GM18517 (cell line): ENCODE data around the gene RPS3A.
A peak's percentile ranks its signal among the peaks of the same experiment; 100 is the strongest.
"Not testable (repeated sequence)": the region's sequence is repeated elsewhere in the genome, so short reads cannot be mapped to it uniquely, and the experiment has no call there.

Experiments used
- ATAC-seq: cut with Tn5 transposase; IDR thresholded peaks from one replicate; pipeline ENCODE4 v1.9.1; 2021; ENCODE audit warnings: mild to moderate bottlenecking, moderate library complexity; ENCODE audit not compliant: unreplicated experiment

Gene RPS3A

DNA sequence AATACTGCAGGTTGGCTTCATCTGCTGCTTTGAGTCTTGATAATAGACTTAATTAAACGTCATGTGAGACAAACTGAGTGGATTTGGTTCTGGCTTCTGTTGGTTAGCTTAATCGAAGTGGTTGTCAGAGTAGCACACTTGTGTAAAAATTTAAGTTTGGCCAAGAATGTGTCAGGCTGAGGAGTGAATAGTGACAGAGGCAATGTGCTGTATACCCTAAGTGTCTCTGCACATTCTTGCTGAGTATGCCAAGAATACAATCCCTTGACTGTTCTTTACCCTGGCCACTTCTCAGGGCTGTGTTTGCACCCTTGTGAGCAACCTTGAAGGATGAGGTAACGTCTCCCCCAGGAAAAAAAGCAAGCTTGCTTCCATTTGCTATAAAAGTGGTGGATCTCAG lies 14.9 kb downstream of the RPS3A start:
- ATAC-seq, result no peak

DNA sequence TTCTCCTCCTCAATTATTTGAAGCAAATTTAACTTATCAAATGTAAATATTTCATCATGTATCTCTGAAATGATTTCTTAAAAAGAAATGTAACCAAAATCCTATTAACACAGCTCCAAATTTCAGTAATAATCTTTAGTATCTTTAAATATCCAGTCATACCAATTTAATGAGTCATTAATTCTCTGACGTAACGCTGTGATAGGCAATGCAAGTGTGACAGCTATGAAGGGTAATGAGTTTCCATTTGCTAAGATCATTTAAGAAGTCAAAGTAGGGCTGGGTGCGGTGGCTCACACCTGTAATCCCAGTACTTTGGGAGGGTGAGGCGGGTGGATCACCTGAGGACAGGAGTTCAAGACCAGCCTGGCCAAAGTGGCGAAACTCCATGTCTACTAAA lies 15.6 kb downstream of the RPS3A start:
- ATAC-seq, result no peak

DNA sequence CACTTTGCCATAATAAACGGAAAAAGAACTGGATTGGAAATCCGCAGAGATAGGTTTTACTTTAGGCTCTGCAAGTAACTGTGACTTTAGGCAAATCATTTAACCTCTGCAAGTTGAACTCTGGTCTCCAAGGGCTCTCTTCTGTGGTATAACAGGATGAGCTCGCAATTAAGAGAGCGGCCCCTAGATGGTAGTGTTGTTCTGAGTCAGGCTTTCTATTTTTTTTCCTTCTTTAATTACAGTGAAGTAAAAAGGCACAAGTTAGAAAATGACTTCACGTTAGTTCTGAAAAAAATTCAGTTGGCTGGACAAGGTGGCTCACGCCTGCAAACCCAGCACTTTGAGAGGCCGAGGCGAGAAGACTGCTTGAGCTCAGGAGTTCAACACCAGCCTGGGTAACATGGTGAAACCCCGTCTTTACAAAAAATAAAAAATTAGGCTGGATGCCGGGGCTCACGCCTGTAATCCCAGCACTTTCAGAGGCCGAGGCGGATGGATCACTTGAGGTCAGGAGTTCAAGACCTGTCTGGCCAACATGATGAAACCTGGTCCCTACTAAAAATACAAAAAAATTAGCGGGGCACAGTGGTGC lies 18.0 kb downstream of the RPS3A start:
- ATAC-seq, result peak; percentile 77

DNA sequence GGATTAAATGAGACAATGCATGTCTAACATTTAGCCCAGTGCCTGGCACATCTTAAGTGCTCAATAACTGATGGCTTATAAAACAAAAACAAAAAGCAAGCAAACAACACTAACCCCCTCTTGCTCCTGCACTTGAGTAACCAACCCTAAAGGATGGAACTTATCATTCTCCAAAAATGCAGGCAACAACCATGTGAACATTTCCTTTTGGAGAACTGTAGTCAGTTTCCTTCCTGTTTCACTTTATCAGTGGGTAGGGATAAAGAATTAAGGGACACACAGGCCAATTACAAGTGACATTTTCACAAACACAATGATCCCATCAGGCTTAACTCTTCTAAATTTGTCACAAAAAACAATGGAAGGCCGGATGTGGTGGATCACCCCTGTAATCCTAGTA lies 30.4 kb downstream of the RPS3A start:
- ATAC-seq, result no peak

DNA sequence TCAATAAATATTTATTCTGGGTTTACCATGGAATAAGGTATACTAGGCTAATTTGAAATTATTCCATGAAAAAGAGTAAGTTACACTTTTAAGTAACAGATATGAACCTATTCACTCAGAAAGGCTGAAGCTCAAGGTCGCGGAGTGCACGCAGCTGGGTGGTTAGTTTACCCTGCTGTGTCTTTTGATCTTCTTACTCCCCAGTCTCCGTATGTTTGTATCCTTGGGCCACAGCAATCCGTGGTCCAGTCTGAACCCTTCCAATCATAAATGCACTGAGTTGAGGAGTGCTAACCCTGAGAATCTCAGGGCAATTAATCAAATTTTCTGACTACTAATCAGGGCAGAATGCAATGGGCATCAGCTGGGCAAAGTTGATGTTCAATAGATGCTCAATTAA lies 33.9 kb downstream of the RPS3A start:
- no peak for ATAC-seq

DNA sequence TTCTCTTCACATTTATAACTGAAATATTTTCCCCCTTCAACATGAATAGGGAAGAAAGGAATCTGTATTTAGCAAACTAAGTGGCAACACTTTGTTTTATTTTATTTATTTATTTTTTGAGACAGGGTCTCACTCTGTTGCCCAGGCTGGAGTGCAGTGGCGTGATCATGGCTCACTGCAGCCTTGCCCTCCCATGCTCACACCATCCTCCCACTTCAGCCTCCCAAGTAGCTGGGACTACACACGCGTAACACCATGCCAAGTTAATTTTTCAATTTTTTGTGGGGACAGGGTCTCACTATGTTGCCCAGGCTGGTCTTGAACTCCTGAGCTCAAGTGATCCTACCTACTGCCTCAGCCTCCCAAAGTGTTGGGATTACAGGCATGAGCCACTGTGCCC lies 36.6 kb downstream of the RPS3A start:
- not testable (repeated sequence) for ATAC-seq

DNA sequence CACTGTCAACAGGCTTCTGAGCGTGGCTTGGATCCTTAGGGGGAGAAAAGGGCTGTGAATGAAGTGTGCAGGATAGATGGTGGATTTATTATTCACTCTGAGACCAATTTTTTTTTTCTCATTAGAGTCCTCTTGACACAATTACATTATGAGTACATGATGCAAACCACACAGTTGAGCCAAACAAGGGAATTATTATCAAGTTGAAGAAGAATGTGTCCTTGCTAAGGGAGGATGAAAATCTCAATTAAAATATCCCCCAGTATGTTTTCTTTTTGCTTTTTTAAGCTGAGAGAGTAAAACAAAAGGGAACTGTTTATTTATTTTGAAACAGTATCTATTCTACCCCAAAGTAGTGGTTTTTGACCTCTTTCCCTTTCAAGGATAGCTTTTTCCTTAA lies 40.4 kb downstream of the RPS3A start:
- no peak for ATAC-seq

DNA sequence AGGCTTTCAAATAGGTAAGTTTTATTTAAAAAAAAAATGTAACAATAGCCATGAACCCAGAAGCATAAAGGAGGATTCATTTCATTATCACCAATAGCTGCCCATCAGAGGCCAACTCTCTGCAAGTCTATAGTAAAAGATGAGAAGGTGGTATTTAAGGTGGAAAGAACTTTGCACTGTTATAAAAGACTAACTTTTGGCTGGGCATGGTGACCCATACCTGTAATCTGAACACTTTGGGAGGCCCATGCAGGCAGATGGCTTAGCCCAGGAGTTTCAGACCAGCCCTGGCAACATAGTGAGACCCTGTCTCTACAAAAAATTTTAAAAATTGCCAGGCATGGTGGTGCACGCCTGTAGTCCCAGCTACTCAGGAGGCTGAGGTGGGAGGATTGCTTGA lies 43.3 kb downstream of the RPS3A start:
- ATAC-seq, result no peak

DNA sequence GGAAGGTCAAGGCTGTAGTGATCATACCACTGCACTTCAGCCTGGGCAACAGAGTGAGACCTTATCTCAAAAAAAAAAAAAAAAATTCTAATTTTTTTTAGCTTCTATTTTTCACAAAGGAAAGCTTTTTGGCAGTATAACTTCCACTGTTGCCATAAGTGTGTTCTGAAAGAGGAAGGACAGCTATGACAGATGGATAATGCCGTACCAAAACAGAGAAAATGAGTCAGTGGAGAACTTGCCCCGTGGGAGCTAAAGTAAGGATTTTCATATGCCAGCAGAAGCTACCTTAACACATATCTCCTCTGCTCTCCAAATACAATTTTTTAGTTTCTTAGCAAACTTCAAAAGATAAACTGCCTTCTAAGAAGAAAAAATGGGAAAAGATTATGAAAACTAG lies 43.7 kb downstream of the RPS3A start:
- ATAC-seq, result no peak

DNA sequence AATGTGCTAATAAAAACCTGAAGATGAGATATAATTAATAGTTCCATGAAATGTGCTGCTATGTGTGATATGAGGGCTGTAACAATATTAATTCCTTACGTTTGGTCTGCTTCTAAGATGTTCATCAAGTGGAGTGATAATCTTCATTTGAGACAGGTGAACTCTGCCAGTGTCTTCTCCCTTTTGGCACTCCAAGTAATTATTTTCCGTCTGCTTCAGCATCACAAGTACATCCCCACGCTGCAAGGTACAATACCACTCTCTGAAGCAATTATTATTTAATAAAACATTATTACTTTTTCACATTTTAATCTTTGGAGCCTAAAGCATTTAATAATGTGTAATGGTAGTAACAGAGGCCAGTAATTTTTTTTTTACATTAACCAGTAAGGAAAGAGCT lies 44.4 kb downstream of the RPS3A start:
- no peak for ATAC-seq

DNA sequence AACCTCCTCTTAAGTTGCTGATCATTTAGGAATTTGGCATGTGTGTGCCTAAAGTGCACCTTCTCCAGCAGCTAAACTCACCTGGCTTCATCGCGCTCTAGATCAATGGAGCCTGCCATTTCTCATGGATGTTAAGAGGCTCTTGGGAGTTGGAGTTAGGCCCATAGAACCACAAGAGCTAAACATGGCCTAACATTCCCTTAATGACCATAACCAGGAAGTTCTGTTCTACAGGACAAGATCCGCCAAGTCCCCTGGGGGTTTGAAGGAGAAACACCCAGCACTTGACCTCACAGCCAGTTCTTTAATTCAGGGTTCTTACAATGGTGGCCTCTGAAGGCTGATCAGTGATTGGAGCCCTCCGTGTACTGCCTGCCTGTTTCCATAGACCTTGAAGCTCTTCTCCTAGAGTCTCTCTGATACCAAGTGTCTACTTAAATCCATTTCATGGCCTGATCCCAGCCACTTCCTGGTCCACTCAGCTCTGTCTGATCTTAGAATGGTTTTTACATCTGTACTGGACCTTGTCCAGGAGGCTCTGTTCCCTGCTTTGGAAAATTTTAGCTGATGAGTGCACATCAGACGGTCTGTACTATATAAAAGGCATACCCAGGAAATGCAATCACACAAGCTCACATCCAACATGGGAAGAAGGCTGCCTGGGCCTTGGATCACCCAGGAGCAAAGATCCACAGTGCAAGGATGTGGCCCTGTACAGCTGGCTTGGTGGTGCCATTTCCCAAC lies 45.1 kb downstream of the RPS3A start:
- no peak for ATAC-seq

DNA sequence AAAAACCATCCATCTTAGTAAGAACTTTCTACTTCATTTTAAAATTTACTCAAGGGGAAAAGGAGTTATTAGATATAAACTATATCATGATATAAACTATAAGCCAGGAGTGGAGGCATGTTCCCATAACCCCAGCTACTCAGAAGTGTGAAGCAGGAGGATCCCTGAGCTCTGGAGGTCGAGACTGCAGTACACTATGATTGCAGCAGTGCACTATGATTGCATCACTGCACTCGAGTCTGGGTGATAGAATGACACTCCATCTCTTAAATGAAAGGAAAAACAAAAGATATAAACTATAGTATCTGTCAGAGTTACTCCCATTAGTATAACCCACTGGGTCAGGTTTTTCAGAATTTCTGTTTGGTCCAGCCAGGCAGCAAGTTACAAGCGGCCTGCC lies 47.6 kb downstream of the RPS3A start:
- ATAC-seq, result no peak

DNA sequence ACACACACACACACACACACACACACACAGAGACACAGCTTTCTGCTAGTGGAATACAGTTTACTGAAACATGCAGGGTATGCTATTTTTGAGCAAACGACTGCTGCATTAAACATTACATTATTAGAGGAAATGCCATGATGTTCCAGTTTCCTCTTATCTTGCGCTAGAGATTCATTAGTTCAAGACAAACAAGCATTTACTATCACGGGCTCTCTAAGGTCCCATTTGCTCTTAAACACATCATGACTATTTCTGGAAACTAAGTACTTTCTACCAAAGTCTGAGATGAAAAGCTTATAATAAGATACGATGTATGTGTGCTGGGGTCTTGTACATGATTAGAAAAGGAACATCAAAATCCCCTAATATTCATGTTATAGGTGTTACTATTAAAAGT lies 48.8 kb downstream of the RPS3A start:
- no peak for ATAC-seq

DNA sequence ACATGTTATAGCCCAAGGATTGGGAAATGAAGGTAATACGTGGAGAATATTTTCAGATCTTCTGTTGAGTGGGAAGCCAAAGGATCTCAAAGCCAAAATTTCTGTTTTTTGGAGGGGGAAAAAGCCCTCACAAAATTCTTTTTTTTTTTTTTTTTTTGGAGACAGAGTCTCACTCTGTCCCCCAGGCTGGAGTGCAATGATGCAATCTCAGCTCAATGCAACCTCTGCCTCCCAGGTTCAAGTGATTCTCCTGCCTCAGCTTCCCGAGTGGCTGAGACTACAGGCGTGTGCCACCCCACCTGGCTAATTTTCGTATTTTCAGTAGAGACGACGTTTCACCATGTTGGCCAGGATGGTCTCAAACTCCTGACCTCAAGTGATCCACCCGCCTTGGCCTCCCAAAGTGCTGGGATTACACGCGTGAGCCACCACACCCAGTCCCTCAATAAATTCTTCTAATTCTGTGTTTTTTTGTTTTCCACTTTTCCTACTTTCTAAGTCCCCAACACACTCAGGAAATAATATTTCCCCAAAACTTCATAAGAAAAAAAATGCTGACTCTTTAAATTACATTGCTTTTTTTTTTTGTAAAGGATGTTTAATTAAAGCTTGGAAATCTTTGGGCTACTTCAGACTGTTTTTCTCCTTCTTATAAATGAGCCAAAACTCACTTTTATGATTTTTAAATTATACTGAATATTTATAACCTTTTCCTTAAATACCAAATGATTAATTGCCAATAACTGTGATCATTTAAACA lies 51.6 kb downstream of the RPS3A start:
- ATAC-seq, result no peak

DNA sequence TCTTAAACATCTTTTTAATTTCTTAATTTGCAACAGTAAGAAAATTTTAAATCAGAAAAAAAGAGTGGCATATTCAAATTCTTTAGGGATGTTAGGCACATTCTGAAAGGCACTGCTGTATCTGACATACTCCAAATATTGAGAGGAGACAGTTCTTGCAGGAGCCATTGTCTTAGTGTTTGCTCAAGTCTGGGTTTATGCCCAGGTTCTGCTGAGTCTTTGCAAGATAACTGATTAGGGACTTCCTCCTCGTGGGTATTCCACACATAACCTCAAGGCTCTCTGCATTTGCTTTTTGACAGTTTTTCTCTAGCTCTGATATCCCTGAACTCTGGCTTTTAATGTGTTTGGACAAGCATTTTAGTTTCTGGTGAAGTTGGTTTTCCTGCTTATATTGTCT lies 52.6 kb downstream of the RPS3A start:
- no peak for ATAC-seq

DNA sequence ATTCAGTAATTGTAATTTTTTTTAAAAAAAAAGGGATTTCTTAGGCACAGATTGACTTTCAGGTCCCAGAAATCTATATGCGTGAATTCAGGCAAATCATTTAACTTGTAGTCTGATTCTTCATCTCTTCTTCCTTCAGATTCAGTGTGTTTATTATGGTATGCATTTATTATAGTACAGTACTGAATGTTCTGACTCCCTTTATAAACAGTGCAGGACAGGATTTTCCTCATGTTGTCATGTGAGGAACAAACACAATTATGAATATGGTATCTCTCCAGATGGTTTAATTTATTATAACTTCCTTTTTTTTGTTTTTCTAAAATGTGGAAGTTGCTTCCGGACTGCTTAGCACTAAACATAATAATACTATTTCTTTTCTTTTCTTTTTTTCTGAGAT lies 54.2 kb downstream of the RPS3A start:
- no peak for ATAC-seq
